Activated effector memory CD4-positive, alpha-beta T cell treated with Interleukin-2 at 50 U/mL for 16 hours (primary cell): Measurements from ENCODE around the gene TBC1D1.
A peak's percentile ranks its signal among the peaks of the same experiment; 100 is the strongest.

Experiments used
- DNase-seq: peaks from one replicate; pipeline ENCODE4 v3.0.0-alpha.2; 2020

The TBC1D1 gene

DNA sequence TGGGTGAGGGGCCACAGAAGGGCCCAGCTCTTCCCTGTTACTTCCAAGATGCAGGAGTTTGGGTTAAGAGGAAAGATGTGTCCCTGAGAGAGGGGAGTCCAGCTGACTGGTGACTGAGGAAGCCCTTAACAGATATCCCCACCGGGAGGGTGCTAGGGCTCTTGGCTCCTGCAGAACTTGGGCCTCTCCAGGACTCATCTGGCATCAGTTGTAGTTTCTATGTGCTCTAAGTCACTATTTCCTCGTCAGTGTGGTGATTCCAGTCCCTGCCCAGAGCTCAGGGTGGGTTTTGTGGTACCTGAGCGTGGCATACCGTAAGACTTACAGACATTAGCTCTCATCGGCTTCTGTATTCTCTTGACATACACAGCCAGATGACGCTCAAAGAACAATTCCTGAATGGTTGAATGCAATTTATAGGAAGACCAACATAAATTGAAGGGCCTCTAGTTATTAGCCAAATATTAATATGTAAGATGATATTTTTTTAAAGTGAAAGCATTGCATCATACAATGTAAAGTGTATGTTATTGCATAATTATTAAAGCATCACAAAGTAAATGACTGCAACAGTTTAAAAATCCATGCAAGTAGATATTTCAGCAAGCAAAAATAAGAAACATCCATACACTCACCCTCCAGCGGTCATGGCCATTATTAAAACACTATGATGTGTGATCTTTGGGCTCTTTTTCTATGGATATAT lies 264.9 kb downstream of the TBC1D1 start:
- DNase-seq, result no peak

DNA sequence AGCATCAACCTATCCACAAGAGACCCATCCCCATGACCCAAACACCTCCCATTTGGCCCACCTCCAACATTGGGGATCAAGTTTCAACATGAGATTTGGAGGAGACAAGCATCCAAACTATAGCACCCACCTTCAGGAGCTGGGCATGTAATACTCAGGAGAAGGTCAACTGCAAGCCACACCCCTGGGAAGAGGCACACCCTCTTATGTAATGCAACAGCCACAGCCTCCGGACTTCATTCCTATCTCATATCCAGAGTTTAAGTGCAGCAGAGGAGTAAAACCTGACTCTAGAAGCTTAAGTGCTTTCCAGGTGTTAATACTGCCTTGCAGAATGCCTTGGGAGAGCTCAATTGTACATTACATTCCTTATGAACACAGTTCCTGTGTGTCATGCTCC lies 266.7 kb downstream of the TBC1D1 start:
- no peak for DNase-seq

DNA sequence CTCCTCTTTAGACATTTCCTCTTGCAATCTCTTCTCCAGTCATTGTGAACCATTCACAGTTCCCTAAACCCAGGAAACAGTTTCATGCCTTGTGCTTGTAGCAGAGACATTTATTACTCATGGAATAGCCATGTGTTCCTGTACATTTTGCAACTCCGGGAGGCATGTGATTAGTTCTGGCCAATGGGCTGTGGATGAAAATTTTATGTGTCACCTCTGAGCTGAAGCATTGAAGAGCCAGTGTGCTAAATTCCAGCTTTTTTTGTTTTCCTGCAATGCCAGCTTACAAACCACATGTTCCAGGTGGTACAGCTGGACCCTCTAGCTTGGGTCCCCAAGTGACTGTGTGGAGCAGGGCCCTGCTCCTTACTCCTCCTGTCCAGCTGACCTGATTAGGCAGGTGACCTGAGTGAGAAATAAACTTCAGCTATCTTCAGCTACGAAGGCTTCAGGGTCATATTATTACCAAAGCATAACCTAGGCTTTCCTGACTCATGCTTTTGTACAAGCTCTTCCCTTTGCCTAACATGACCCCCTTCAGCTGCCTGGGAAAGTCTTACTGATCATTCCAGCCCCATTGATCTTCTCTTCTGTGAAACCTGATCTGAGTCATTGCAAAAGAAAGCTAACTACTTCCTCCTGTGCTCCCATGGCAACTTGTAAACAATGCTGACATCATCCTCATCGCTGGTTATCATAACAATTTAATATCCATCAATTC lies 269.8 kb downstream of the TBC1D1 start:
- no peak for DNase-seq

- DNase-seq, result no peak
Observed at GRCh38 chr4:38161208-38162113, 270.6 kb downstream of the TBC1D1 start.

- DNase-seq, result no peak
Observed at GRCh38 chr4:38162240-38162784, 271.4 kb downstream of the TBC1D1 start.

GRCh38 chr4:38163216-38164006 lies 272.5 kb downstream of the TBC1D1 start:
- no peak for DNase-seq

- DNase-seq, result no peak
Observed at GRCh38 chr4:38164346-38164745, 273.5 kb downstream of the TBC1D1 start.

- no peak for DNase-seq
Observed at GRCh38 chr4:38166082-38166481, 275.2 kb downstream of the TBC1D1 start.

DNA sequence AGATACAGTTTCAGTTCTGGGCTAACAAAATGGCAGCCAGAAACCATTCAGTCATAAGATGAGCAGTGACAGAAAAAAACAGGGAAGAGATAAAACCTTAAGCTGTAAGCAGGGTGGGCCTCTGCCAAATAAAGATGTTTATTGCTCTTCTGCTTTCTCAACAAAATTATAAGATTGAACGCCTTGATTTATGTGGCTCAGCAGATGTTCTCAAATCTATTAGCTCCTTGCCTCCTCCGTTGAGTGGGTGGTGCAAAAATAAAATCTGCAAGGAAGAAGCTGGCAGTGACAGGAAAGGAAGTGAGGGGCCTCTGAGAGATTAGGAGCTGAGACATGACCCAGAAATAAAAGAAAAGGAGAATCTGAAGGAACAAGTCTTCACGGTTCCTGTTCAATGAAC lies 275.9 kb downstream of the TBC1D1 start:
- DNase-seq, result no peak

DNA sequence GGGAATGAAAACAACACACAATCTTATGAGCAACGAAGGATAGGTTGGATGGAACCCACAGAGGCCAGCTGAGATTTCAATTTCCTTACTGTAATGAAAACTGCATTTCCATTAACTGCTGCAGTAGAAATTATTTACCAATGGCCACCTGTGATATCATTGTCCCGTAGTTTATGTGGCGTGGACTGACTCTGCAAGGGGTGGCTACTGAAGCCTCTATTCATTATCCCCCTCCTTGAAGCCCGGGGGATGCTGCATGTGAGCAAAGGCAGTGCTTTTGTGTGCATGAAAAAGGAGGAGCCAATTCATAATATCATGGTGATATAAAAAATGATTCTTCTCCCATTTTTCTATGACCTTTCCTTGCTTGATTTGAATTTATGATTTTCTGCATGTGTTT lies 277.1 kb downstream of the TBC1D1 start:
- no peak for DNase-seq

GRCh38 chr4:38169524-38169923 lies 278.6 kb downstream of the TBC1D1 start:
- no peak for DNase-seq

GRCh38 chr4:38170338-38171169 lies 279.7 kb downstream of the TBC1D1 start:
- DNase-seq, result no peak

DNA sequence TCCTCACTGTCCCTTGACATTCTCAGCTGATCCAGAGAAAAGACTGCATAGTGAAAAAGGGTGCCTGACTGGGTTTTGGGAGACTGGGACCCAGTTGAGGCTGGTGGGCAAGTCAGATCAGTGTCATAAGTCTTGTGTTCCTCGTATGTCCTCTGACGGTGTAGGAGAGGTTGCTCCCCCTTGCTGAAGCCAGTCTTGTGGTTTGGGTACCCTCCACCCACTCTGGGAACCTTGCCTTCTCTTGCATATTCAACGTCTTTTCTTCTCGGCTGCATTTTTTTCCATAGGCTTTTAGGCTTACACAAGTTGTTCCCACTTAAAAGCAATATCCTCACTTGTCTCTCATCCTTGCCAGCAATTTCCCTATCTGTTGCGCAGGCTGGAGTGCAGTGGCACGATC lies 281.2 kb downstream of the TBC1D1 start:
- no peak for DNase-seq

- no peak for DNase-seq
Observed at GRCh38 chr4:38173935-38174518, 283.1 kb downstream of the TBC1D1 start.

DNA sequence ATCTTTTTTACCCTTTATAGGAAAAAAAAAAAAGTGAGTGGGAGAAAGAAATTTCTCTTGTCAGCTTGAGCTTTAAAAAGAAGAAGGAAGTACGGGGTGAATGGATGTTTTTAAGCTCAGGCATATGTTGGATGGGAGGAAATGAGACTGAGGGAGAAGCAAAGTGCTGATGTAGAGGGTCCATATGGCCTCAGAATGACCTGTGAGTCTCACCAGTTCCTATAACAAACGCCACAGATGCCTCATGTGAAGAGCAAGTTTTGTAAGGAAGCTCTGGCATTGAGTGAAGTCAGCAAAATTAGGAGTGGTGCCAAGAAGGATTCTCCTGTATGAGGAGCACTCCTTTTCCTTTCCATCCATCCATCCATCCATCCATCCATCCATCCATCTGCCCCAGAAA lies 283.9 kb downstream of the TBC1D1 start:
- no peak for DNase-seq

DNA sequence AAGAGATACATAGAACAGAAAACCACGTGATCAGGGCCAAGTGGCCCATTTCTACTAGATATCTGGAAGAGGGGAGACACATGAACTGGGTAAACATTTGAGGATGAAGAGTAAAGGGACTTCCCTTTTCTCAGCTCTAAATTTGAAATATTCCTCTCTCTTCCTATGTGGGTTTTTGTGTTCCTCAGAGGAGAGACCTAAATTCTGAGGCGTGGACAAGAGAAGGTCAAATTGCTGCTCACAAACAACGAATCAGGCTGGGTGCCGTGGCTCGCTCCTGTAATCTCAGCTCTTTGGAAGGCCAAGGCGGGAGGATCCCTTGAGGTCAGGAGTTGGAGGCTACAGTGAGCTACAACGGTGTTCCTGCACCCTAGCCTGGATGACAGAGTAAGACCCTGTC lies 285.3 kb downstream of the TBC1D1 start:
- DNase-seq, result no peak

DNA sequence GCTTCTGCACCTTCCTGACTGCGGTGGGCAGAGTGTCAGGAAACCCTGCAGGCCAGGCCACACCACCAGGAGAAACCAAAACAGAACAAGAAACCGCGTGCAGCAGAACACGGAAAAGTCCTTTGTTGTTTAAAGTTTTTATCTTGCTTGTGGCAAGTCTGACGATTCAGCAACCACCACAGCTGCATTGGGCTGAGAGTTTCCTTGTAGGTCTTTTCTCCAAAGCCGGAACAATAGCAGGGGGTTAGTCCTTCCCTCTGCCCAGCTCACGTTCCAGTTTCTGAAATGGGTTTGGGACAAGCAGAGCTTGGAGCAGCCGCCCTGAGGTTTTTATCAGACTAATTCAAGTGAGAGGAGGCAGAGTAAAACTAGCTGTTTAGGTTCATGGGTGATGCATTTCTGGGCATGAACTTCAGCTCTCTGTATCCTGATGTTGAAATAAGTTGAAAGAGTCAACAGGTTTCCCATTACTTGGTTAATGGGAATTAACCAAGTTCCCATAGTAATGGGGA lies 286.2 kb downstream of the TBC1D1 start:
- DNase-seq, result peak; percentile 41

GRCh38 chr4:38177641-38178391 lies 286.9 kb downstream of the TBC1D1 start:
- peak; percentile 44 for DNase-seq

DNA sequence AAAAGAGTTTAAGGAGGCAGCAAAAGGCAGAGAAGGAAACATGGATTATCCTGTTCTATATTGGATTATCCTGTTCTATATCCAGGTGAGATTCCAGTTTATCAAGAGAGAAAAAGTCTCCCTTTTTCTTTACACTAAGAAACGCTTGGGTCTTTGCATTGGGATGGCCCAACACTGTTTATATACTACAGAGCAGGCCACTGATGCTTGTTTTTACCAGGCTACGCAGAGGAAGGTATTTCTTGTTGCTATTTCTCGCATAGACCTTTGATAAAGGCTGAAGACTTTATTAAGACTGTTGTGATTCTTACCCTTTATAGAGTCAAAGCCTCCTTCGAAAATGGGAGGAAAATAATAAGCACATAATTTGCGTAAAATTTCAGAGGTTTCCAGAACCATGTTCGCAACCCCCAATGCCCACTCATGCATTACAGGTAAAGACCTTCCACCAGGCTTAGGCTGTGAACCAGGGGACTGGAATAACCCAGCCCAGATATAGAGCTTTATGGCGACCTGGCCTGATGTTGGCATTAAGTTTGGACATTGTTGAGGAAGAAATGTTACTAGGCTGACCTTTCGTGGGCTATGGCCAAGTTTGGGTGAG lies 287.6 kb downstream of the TBC1D1 start:
- DNase-seq, result no peak
